GM12892 (cell line): ENCODE data around the gene MCM10.

Source experiments
- DNase-seq: peaks from one replicate; pipeline ENCODE4 v3.0.0; 2011; ENCODE audit not compliant: insufficient read length
- FAIRE-seq: peaks from 2 replicates; lab custom pipeline; 2011; peaks lifted over from hg19 to GRCh38; lab: Jason Lieb, UNC
- POLR2A ChIP-seq: IDR thresholded peaks from 2 replicates; pipeline ENCODE4 v1.6.1; 2011; ENCODE audit warnings: low read depth, low read length, control low read depth
- POLR2AphosphoS5 ChIP-seq: IDR thresholded peaks from 2 replicates; pipeline ENCODE4 v1.6.1; 2011; ENCODE audit warnings: low read depth, low read length, control low read depth
- TAF1 ChIP-seq: IDR thresholded peaks from 2 replicates; pipeline ENCODE4 v1.6.1; 2011; ENCODE audit warnings: low read depth, mild to moderate bottlenecking, control low read depth, low read length, borderline replicate concordance

Gene MCM10

DNA sequence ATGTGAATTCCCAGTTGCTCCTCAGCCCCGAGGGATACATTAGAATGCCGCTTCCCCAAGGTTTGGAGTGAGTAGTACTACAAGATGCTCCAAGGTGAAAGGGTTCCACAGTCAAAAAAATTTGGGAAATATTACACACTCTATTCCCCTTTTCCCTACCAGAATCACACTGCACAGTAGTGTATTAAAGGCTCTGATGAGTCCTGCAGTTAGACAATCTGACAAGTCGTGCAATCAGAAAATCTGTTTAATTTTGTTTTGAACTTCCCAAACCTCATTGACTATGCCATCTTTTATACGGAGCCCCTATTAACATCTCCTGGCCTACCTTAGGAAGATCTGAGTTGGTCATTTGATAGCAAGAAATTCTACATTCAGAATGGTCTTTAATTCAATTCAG is 86.4 kb downstream of the MCM10 start:
- TF ChIP-seq TAF1 (no peak), POLR2AphosphoS5 (no peak), POLR2A (no peak)
- FAIRE-seq, result no peak
- no peak for DNase-seq

DNA sequence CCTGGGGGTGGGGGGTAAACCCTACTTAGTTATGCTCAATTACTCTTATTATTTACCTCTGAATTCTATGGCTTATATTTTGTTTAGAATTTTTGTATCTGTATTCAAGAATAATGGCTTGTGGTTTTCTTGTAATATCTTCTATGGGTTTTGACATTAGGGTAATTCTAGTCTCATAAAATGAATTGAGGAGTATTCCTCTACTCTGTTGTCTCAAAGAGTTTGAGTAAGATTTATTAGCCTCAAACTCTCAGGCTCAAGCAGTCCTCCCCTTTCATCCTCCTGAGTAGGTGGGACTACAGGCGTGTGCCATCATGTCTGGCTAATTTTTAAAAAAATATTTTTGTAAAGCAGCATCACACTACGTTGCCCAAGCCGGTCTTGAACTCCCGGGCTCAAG is 92.4 kb downstream of the MCM10 start:
- FAIRE-seq (no peak), DNase-seq (no peak)

DNA sequence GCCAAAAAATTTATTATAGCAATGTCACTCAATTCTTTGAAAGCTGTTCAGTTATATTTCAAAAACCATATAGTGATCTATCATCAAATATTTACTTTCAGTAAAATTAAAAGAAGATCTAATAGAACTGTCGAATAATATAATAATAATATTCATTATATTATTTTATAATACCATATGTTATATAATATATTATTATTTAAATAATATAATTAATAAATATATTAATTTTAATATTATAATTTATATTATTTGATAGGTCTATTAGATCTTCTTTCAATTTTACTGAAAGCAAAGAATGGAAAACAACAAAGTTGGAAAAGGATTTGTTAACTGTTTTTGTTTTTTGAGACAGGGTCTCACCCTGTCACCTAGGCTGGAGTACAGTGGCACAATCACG is 95.3 kb downstream of the MCM10 start:
- FAIRE-seq, result no peak

More for the DNA sequence above, 92.4 kb downstream of the MCM10 start:
- TF ChIP-seq POLR2AphosphoS5 (no peak), TAF1 (no peak), POLR2A (no peak)

DNA sequence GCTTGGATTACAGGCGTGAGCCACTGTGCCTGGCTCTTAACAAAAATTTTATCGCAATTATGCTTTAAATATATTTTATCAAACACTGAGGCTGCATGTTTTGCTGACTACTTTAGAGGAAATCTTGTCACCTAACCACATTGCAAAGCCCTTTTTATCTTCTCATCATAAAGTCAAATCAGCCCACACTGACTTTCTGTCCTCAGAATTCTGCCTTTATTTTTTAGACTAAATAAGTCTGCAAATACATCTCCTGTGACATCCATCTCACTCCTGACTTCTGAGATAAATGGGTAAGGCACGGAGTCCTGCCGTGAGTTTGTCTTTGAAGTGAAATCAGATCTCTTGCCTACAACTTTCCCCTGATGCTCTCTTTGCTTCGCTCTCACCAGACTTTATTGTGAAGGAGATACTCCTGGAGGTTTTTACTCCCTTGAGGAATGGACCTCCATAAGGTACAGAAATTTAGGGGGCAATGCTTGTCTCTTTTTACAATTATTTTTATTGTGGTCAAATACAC is 96.3 kb downstream of the MCM10 start:
- no peak for FAIRE-seq

More for the DNA sequence above, 95.3 kb downstream of the MCM10 start:
- TF ChIP-seq POLR2AphosphoS5, result no peak
- TF ChIP-seq TAF1, result no peak
- TF ChIP-seq POLR2A, result no peak
- DNase-seq, result no peak

More for the DNA sequence above, 96.3 kb downstream of the MCM10 start:
- no peak for TF ChIP-seq POLR2AphosphoS5
- no peak for TF ChIP-seq TAF1
- TF ChIP-seq POLR2A, result no peak
- no peak for DNase-seq
